Measurements from ENCODE around the gene EPS8L2. TPM values are rescaled to one million over a fixed set of nuclear protein-coding genes. Genes with fewer than 3 reads are reported as not detected.

EPS8L2 gene
- total RNA-seq, 4 donors from 2014 or later: 185 to 259 (median 195) TPM

DNA sequence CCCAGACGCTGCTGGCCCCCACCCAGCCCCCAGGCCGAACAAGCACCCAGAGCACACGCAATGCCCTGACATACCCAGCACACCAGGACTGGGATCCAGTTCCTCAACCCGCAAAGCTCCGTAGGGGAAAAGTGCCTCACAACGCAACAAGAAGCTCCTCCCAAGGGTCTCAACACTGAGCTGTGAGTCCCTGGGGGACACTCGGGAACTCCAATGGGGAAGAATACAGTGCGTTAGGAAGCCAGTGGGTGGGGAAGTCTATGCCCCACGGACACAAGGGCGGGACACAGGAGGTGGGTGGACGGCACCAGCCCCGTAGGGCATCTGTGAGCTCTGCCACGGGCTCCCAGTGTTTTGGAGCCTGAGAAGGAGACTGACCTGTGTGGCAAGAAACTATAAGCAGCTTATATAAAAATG, 12.6 kb upstream of the EPS8L2 start:
- Histone ChIP-seq H3K4me1 (peaks cover 63 to 69% of the 10 kb centered on the region in 2 donors), H3K27me3 (no peaks in the 10 kb centered on the region), H3K27ac (peak overlapping the region; percentile 2 to 100 (median 98)), H3K4me3 (replicated peaks in 1 of 3) (peak overlapping the region in 1 of 3 donors; percentile 42), H3K9me3 (no peaks in the 10 kb centered on the region), H3K36me3 (no peaks in the 10 kb centered on the region)
- DNase-seq: peak; percentile 46 to 61
- TF ChIP-seq, protein P1, sequence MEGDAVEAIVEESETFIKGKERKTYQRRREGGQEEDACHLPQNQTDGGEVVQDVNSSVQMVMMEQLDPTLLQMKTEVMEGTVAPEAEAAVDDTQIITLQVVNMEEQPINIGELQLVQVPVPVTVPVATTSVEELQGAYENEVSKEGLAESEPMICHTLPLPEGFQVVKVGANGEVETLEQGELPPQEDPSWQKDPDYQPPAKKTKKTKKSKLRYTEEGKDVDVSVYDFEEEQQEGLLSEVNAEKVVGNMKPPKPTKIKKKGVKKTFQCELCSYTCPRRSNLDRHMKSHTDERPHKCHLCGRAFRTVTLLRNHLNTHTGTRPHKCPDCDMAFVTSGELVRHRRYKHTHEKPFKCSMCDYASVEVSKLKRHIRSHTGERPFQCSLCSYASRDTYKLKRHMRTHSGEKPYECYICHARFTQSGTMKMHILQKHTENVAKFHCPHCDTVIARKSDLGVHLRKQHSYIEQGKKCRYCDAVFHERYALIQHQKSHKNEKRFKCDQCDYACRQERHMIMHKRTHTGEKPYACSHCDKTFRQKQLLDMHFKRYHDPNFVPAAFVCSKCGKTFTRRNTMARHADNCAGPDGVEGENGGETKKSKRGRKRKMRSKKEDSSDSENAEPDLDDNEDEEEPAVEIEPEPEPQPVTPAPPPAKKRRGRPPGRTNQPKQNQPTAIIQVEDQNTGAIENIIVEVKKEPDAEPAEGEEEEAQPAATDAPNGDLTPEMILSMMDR (IDR thresholded peaks at IDR 0.05): no peak
- TF ChIP-seq POLR2A (IDR thresholded peaks at IDR 0.05): no peak
- WGBS, 2 donors: 12 to 33% methylated on average over 8 to 11 of the region's 13 CpGs
- intact Hi-C loops (cut with DNase I): no loop called here

DNA sequence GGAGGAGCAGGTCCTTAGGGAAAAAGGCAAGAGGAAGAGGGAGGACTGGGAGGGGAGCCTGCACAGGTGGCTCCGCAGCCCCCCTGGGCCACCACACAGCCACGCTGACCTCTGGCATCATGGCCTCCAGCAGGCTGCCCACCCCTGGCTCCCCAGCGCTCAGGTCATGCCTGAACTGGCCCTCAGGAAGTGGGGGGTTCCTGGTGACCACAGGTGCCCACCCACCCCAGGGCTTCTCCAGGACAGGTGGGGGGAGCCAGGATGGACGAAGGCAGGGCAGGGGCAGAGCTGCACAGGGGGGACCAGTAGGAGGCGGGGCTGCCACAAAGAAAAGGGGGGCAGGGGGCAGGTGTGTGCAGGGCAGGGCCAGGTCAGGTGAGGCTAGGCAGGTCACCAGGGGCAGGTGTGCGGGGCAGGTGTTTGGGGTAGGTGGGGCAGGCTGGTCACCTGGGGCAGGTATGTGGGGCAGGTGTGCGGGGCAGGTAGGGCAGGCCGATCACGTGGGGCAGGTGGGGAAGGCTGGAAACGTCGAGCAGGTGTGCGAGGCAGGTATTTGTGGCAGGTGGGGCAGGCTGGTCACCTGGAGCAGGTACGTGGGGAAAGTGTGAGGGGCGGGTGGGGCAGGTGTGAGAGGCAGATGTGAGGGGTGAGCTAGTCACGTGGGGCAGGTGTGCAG, 12.0 kb upstream of the EPS8L2 start:
- H3K9me3 ChIP-seq: no peaks in the 10 kb centered on the region
- intact Hi-C loops (cut with DNase I): no loop called here
- 64 to 76% methylated on average over 14 to 15 of the region's 15 CpGs for WGBS, 2 donors
- no peak for DNase-seq
- H3K4me3 ChIP-seq (replicated peaks in 1 of 3): peak overlapping the region in 1 of 3 donors; percentile 42
- H3K36me3 ChIP-seq: no peaks in the 10 kb centered on the region
- peak overlapping the region; percentile 2 to 100 (median 98) for H3K27ac ChIP-seq
- H3K27me3 ChIP-seq: no peaks in the 10 kb centered on the region
- peaks cover 63 to 75% of the 10 kb centered on the region in 2 donors for H3K4me1 ChIP-seq
- TF ChIP-seq, protein P1 (IDR thresholded peaks at IDR 0.05): no peak

- H3K4me3 ChIP-seq (replicated peaks in 1 of 3): peak within 1 kb of the TSS; percentile 73 to 96 (median 85)
- 8 to 19% methylated on average over 12 to 27 of the region's 103 CpGs for WGBS, 2 donors
- H3K27ac ChIP-seq: peak within 1 kb of the TSS; percentile 98 to 100 (median 100)
- TF ChIP-seq, protein P1 (IDR thresholded peaks at IDR 0.05): no peak
- TF ChIP-seq POLR2A (IDR thresholded peaks at IDR 0.05): peak in 1 of 2 donors; percentile 68
- intact Hi-C loops (cut with DNase I): no loop called here
- peak; percentile 99 for DNase-seq
- no peaks in the 10 kb centered on the region for H3K27me3 ChIP-seq
- H3K4me1 ChIP-seq: peaks cover 59 to 75% of the 10 kb centered on the region in 2 donors
- H3K9me3 ChIP-seq: no peaks in the 10 kb centered on the region
- H3K36me3 ChIP-seq: no peaks in the 10 kb centered on the region
Observed at GRCh38 chr11:694563-695287, 11.3 kb upstream of the EPS8L2 start, which contains the start of gene DEAF1. Gene DEAF1, minus strand, starts transcription at chr11:695222. Its CDS starts 175 bp downstream, at chr11:695047.

DNA sequence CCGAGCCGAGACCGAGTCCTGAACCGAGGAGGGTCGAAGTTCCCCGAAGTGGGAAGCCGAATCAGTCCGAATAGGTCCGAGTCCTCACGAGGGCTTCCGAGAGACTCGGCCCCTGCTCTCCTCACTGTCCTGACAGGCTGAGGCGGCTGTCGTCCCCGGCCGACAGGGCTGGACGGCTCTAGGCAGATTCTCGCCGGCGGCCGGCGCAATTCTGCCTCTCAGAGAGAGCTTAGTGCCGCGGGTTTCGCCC, 10.8 kb upstream of the EPS8L2 start:
- Histone ChIP-seq H3K27me3 (no peaks in the 10 kb centered on the region), H3K4me3 (replicated peaks in 1 of 3) (peak overlapping the region; percentile 15 to 85 (median 73)), H3K27ac (peak overlapping the region; percentile 98 to 100 (median 100)), H3K4me1 (peaks cover 57 to 75% of the 10 kb centered on the region in 2 donors), H3K36me3 (no peaks in the 10 kb centered on the region), H3K9me3 (no peaks in the 10 kb centered on the region)
- DNase-seq: no peak
- no CpG with 5 or more reads among the region's 25 CpGs for WGBS, 2 donors
- intact Hi-C loops (cut with DNase I): no loop called here
- TF ChIP-seq, protein P1 (IDR thresholded peaks at IDR 0.05): no peak
- TF ChIP-seq POLR2A (IDR thresholded peaks at IDR 0.05): no peak
